NT2/D1 (cell line): ENCODE results near the gene IKZF3.

Experiments used
- DNase-seq: peaks from one replicate; pipeline ENCODE4 v3.0.0-alpha.2; 2011; ENCODE audit warnings: low read depth, low spot score
- H3K27me3 ChIP-seq: 2 replicates; pipeline ENCODE4 v1.6.0; 2011; ENCODE audit warnings: mild to moderate bottlenecking; ENCODE audit not compliant: insufficient read length, insufficient read depth
- H3K36me3 ChIP-seq: 2 replicates; pipeline ENCODE4 v1.6.1; 2011; ENCODE audit warnings: mild to moderate bottlenecking, low read length, mixed read lengths; ENCODE audit not compliant: insufficient read depth, insufficient read length
- H3K4me1 ChIP-seq: 2 replicates; pipeline ENCODE4 v1.5.1; 2011; ENCODE audit not compliant: insufficient read depth, insufficient read length
- H3K4me3 ChIP-seq: 2 replicates; pipeline ENCODE4 v1.5.1; 2011; ENCODE audit warnings: low read depth; ENCODE audit not compliant: insufficient read length
- H3K9ac ChIP-seq: 2 replicates; pipeline ENCODE4 v1.6.0; 2011; ENCODE audit warnings: low read depth; ENCODE audit not compliant: insufficient read length
- H3K9me3 ChIP-seq: 2 replicates; pipeline ENCODE4 v1.5.1; 2011; ENCODE audit warnings: mild to moderate bottlenecking, low read length; ENCODE audit not compliant: insufficient read depth
- SUZ12 ChIP-seq: IDR thresholded peaks from 2 replicates; pipeline ENCODE4 v1.6.1; 2011; ENCODE audit not compliant: insufficient read length, insufficient read depth; ENCODE audit errors: extremely low read depth
- YY1 ChIP-seq: IDR thresholded peaks from 2 replicates; pipeline ENCODE4 v1.6.1; 2011; ENCODE audit not compliant: insufficient read length, insufficient read depth
- ZNF274 ChIP-seq: IDR thresholded peaks from 2 replicates; pipeline ENCODE4 v1.6.1; 2011; ENCODE audit warnings: mild to moderate bottlenecking, low read depth, low read length

The IKZF3 gene

DNA sequence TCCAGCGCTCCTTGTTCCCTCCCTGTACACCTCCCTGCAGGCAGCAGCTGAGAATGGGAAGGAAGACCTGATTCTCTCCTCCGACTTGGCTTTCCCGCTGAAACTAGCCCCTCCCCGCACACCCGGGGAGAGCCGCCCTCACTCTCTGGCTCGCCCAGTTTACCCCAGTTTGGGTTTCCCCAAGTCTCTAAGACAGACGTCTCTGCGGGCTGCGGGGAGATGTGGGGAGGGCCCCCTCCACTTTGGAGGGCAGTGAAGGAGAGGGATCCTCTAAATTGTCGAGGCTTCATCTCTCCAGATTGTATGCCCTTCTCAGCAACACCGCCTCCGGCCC lies 125.6 kb downstream of the IKZF3 start:
- TF ChIP-seq YY1 = no peak
- TF ChIP-seq ZNF274 = no peak
- TF ChIP-seq SUZ12 = no peak
- H3K9ac ChIP-seq = peak overlapping the region; percentile 68
- peaks cover 20% of the 10 kb centered on the region for H3K4me1 ChIP-seq
- peak overlapping the region; percentile 53 for H3K4me3 ChIP-seq
- no peaks in the 10 kb centered on the region for H3K36me3 ChIP-seq
- DNase-seq = no peak
- H3K9me3 ChIP-seq = no peaks in the 10 kb centered on the region
- H3K27me3 ChIP-seq = peaks cover 16% of the 10 kb centered on the region

DNA sequence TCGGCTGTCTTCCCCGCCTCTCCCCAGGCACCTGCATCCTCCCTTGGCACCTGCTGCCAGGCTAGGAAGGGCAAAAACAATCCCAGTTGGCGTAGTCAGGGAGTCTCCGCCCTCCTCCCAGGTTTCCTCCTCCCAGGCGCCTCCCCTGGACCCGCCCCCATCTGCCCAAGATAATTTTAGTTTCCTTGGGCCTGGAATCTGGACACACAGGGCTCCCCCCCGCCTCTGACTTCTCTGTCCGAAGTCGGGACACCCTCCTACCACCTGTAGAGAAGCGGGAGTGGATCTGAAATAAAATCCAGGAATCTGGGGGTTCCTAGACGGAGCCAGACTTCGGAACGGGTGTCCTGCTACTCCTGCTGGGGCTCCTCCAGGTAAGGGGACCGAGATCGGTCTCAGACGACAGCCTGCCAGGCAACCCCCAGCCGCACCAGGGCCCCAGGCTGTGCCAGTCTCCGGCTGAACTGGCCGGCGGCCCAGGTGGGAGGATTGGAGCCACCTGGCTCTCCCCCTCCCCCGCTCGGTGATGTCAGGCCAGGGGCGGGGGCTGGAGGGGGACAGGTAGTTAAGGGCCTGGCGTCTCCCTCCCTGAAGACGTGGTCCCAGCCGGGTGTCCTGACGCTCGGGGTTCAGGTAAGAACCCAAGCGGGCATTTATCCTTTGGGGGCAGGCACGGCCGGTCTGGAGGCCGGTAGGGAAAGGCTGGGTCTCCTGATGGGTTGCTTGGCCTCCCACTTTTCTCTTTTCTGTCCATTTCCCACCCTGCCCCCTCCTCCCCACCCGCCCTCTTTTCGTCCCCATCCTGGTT lies 126.1 kb downstream of the IKZF3 start, which contains the start of gene GRB7:
GRB7 (plus strand) TSS at position 179 of the 808 bp plus-strand sequence. CDS start 4,364 bp downstream, outside the sequence.
- H3K36me3 ChIP-seq = no peaks in the 10 kb centered on the region
- peak within 1 kb of the TSS; percentile 53 for H3K4me3 ChIP-seq
- no peaks in the 10 kb centered on the region for H3K9me3 ChIP-seq
- H3K27me3 ChIP-seq = peaks cover 16% of the 10 kb centered on the region
- H3K4me1 ChIP-seq = peaks cover 20% of the 10 kb centered on the region
- TF ChIP-seq ZNF274 (no peak), YY1 (no peak), SUZ12 (no peak)
- peak within 1 kb of the TSS; percentile 68 for H3K9ac ChIP-seq
- no peak for DNase-seq

DNA sequence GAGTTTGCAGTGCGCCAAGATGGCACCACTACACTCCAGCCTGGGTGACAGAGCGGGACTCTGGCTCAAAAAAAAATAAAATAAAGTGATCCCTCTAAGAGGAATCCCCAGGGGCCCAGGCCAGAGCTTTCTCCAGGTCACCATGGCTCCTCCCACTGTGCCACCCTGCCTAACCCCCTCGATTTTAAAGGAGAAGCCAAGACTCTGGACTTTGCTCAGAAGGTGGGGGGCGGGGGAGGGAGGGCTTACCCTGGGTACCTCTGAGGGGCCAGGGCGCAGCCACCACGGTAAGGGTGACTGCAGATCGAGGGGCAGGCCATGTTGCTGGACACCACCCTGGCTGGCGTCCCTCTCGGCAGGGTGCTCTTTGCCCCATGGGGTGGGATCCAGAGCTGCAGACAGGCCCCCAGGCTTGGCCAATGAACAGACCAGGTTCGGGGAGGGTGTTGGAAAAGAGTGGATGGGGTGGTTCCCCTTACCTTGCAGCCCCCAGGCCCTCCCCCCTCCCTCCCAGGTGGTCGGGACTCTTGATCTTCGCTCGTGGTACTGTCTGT lies 126.8 kb downstream of the IKZF3 start:
- Histone ChIP-seq H3K9me3 (no peaks in the 10 kb centered on the region), H3K4me1 (peaks cover 17% of the 10 kb centered on the region), H3K27me3 (peaks cover 16% of the 10 kb centered on the region), H3K4me3 (peak overlapping the region; percentile 53), H3K9ac (no peak overlapping the region), H3K36me3 (no peaks in the 10 kb centered on the region)
- TF ChIP-seq YY1 = no peak
- no peak for TF ChIP-seq ZNF274
- TF ChIP-seq SUZ12 = no peak
- no peak for DNase-seq

DNA sequence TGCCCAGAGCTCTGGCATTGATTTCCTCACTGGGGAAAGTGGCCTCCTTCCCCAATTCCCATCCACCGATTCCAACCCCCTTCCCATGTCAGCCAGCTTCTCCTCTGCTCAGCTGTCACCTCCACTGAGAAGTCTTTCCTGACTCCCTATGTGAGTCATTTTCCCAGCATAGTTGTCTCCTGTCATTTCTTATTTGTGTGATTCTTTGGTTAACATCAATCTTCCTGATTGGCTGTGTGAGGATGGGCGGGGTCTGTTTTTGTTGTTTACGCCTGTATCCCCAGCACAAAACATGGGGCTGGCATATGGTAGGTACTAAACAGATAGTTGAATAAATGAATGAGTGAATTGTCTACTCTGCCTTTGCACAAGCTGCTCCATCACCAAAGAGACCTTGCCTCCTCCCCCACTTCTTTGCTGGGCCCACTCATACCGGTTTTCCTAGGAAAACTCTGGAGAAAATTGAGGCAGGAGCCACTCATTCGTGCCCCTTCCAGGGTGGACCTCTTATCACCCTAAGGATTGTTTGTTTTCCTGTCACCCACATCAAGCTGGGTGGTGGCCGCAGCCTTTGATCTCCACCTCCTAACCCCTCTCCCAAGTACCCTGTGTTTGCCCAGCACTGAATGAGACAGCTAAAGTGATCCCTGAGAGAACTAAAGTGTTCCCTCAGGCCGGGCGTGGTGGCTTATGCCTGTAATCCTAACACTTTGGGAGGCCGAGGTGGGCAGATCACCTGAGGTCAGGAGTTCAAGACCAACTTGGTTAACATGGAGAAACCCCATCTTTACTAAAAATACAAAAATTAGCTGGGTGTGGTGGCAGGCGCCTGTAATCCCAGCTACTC lies 127.6 kb downstream of the IKZF3 start:
- Histone ChIP-seq H3K27me3 (peaks cover 16% of the 10 kb centered on the region), H3K36me3 (no peaks in the 10 kb centered on the region), H3K4me3 (no peak overlapping the region), H3K4me1 (peaks cover 13% of the 10 kb centered on the region), H3K9me3 (no peaks in the 10 kb centered on the region), H3K9ac (no peak overlapping the region)
- TF ChIP-seq SUZ12 (no peak), YY1 (no peak), ZNF274 (no peak)
- no peak for DNase-seq

DNA sequence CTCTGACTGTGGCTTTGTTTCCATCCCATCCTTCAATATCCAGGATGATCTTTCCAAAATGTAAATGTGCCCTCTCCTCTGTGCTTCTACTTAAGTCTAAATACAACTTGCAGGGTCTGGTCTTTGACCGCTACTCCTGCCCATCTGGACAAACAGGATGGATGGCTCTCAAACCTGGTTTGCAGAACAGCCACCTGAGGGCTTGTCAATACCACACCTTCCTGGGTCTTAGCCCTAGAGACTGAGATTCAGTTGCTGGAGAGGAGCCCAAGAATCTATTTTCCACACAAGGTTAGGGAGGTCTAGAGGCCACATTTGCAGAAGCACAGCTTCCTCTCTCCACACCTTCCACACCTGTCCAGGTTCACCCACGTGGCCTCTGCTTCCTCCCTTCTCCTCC lies 128.2 kb downstream of the IKZF3 start:
- H3K36me3 ChIP-seq = no peaks in the 10 kb centered on the region
- no peaks in the 10 kb centered on the region for H3K9me3 ChIP-seq
- peaks cover 7% of the 10 kb centered on the region for H3K4me1 ChIP-seq
- no peak overlapping the region for H3K9ac ChIP-seq
- TF ChIP-seq ZNF274 (no peak), SUZ12 (no peak)
- H3K27me3 ChIP-seq = peaks cover 16% of the 10 kb centered on the region
- no peak overlapping the region for H3K4me3 ChIP-seq
- DNase-seq = no peak

DNA sequence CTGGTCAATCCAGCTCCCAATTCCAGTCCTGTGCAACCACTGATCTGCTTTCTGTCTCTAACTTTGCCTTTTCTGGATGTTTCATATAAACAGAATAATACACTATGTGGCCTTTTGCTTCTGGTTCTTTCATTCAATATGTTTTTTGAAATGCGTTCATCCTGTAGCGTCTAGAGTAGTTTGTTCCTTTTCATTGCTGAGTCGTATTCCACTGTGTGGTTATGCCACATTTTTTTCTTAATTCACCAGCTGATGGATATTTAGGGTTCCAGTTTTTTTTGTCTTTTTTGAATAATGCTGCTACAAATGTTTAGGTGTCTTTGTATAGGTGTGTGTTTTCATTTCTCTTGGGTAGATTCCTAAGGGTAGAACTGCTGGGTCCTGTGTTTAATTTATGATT lies 131.5 kb downstream of the IKZF3 start:
- Histone ChIP-seq H3K36me3 (peaks cover 20% of the 10 kb centered on the region), H3K9ac (no peak overlapping the region), H3K27me3 (peaks cover 3% of the 10 kb centered on the region), H3K4me3 (no peak overlapping the region), H3K4me1 (peaks cover 3% of the 10 kb centered on the region), H3K9me3 (no peaks in the 10 kb centered on the region)
- no peak for DNase-seq
- TF ChIP-seq YY1 = no peak
- no peak for TF ChIP-seq SUZ12
- TF ChIP-seq ZNF274 = no peak
